NB4 (cell line): ENCODE measurements around the gene CRAMP1.

Experiments
- DNase-seq: peaks from one replicate; pipeline ENCODE4 v3.0.0; 2010; ENCODE audit warnings: low read depth
- H3K4me3 ChIP-seq: one replicate; pipeline ENCODE4 v1.5.1; 2011; ENCODE audit warnings: mild to moderate bottlenecking, low read depth, low read length, moderate library complexity
- MYC ChIP-seq: IDR thresholded peaks from 2 replicates; pipeline ENCODE4 v1.6.1; 2011; ENCODE audit warnings: low read depth, low read length
- POLR2A ChIP-seq: IDR thresholded peaks from 2 replicates; pipeline ENCODE4 v1.6.1; 2011; ENCODE audit warnings: mild to moderate bottlenecking; ENCODE audit not compliant: insufficient read length; ENCODE audit errors: extremely low read depth
- TF ChIP-seq, protein P1 (sequence below): IDR thresholded peaks from 2 replicates; pipeline ENCODE4 v1.6.1; 2011; ENCODE audit warnings: low read depth, low read length
- TF ChIP-seq, protein P2 (sequence below): IDR thresholded peaks from one replicate; pipeline ENCODE4 v1.5.1; 2012; ENCODE audit warnings: low read depth, low read length

CRAMP1 gene

DNA sequence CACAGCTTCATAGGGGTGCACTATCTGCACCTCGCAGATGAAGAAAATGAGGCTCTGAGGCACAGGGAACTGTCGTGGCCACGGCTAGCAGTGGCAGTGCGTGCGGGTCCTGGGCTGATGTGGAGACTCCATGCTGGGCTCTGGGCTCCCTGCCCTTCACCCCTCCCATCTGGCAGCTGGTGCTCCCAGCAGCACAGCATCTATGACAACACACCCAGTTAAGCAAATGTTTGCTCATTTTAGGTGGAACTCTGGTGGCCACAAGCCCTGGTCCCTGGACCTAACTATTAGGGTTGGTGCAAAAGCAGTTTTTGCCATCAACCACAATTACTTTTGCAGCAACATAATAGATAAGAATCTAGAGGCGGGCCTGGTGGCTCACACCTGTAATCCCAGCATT lies 31.2 kb upstream of the CRAMP1 start:
- no peak for DNase-seq
- H3K4me3 ChIP-seq, result no peak overlapping the region
- no peak for TF ChIP-seq POLR2A
- TF ChIP-seq MYC, result no peak
- TF ChIP-seq, protein P1, sequence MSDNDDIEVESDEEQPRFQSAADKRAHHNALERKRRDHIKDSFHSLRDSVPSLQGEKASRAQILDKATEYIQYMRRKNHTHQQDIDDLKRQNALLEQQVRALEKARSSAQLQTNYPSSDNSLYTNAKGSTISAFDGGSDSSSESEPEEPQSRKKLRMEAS, result no peak
- TF ChIP-seq, protein P2, sequence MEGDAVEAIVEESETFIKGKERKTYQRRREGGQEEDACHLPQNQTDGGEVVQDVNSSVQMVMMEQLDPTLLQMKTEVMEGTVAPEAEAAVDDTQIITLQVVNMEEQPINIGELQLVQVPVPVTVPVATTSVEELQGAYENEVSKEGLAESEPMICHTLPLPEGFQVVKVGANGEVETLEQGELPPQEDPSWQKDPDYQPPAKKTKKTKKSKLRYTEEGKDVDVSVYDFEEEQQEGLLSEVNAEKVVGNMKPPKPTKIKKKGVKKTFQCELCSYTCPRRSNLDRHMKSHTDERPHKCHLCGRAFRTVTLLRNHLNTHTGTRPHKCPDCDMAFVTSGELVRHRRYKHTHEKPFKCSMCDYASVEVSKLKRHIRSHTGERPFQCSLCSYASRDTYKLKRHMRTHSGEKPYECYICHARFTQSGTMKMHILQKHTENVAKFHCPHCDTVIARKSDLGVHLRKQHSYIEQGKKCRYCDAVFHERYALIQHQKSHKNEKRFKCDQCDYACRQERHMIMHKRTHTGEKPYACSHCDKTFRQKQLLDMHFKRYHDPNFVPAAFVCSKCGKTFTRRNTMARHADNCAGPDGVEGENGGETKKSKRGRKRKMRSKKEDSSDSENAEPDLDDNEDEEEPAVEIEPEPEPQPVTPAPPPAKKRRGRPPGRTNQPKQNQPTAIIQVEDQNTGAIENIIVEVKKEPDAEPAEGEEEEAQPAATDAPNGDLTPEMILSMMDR, result no peak

DNA sequence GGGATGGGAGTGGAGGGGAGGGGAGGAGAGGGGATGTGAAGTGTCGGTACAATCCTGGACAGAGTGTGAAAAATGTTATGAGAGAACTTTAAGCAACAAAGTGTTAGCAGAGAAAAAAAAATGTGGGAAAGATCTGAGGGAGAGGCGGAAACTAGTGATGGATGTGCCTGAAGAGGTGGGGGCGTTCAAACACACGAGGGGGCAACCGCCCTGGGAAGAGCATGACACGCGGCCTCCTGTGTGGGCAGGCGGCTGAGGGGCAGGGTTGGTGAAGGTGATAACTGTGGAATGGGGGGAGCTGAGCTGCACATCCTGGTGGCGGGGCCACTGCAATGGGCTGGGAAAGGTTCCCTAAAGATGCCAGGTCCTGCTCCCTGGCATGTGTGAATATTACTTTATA lies 30.4 kb upstream of the CRAMP1 start:
- H3K4me3 ChIP-seq, result no peak overlapping the region
- no peak for DNase-seq
- TF ChIP-seq, protein P2, result no peak
- TF ChIP-seq, protein P1, result no peak
- TF ChIP-seq POLR2A, result no peak
- TF ChIP-seq MYC, result no peak

DNA sequence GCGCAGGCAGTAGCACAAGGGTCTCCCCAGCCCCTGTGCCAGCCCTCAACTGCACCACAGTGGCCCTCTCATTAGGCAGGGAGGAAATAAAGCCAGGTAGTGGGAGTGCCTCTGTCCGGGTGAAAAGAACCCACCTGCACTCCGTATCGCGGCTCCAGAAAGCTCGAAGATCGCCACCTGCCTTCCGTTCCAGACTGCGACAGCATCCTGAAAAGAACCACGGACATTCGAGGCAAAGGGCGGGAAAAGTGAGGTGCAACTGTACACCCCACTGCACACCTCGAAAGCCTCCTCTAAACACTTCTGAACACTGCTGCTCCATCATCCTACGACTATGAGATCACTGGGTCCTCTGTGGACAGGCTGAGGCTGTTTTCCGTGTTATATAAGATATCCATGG lies 29.0 kb upstream of the CRAMP1 start:
- no peak for DNase-seq
- TF ChIP-seq POLR2A (no peak), MYC (no peak)
- TF ChIP-seq, protein P2, result no peak
- TF ChIP-seq, protein P1, result no peak
- H3K4me3 ChIP-seq, result no peak overlapping the region

DNA sequence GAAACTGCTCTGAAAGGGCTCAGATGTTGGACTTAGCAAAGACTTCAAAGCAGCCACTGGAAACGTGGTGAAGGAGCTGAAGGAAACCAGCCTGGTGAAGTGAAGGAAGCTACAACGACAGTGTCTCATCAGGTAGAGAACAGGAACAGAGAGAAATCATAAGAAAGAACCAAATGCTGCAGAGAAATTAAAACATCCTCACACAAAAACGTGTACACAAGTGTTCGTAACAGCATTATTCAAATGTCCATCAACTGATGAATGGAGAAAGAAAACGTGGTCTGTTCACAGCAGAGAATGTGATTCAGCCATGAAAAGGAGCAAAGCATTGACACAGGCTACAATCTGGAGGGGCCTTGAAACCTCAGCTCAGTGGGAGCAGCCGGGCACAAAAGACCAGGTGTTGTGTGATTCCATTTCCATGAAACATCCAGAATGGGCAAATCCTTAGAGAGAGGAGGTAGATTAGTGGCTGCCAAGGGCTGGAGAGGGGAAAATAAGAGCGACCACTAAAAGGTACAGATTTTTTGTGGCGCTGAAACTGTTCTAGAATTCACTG lies 27.2 kb upstream of the CRAMP1 start:
- no peak overlapping the region for H3K4me3 ChIP-seq
- no peak for DNase-seq
- TF ChIP-seq, protein P2, result no peak
- no peak for TF ChIP-seq MYC
- TF ChIP-seq, protein P1, result no peak
- TF ChIP-seq POLR2A, result no peak

DNA sequence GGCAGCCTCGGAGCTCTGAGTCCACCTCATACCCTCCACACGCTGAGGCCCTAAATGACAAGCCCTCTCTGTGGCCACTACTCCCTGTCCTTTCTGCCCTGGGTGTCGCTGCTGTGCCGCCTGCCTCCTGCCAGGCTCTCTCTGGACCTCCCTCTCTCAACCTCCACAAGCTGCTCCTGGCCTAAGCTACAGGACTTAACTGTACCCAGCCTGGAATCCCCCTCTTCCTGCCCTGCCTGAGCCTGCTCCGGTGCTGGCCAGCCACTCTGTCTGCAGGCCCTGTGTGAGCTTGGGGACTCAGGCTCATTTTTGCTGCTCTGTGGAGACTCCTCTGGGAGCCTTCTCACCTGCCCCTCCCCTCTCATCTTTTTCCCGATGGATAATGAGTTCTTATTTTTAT lies 21.8 kb upstream of the CRAMP1 start:
- TF ChIP-seq, protein P2, result no peak
- H3K4me3 ChIP-seq, result no peak overlapping the region
- DNase-seq, result no peak
